ENCODE data around the gene SLC25A42. TPM values are rescaled to one million over a fixed set of nuclear protein-coding genes. Genes with fewer than 3 reads are reported as not detected.

Gene SLC25A42
- total RNA-seq, 4 donors from 2014 or later: 4.6 to 13.9 (median 7.4) TPM

DNA sequence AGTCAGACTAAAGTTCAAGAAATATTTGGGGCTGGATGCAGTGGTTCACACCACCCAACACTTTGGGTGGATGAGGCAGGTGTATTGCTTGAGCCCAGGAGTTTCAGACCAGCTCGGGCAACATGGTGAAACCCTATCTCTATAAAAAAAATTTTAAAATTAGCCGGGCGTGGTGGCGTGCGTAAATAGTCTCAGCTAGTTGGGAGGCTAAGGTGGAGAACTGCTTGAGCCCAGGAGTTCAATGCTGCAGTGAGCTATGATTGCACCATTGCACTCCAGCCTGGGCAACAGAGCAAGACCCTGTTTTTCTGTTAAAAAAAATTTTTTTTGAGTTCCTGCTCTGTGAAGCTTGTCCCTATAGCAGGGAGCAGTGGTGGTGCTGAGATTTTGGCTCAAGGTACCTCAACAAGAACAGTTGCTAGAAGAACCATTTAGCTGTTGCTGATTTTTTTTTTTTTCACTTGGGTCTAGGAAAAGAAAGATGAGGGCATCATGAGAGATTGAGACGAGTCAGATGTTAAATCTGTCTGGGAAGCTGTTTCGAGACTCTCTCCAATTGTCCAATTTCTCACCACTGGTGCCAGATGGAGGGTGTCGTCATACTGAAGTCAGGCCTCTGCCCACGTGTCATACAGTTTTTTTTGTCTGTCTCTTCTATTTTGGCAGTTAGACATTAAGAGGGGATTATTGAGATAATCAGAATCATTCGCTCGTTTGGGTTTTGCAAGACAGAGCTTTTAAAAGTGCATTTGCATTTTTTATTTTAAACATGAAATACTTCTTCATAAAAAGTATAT, 3.7 kb downstream of the SLC25A42 start:
- no peak for TF ChIP-seq POLR2A (IDR thresholded peaks at IDR 0.05)
- TF ChIP-seq, protein P1, sequence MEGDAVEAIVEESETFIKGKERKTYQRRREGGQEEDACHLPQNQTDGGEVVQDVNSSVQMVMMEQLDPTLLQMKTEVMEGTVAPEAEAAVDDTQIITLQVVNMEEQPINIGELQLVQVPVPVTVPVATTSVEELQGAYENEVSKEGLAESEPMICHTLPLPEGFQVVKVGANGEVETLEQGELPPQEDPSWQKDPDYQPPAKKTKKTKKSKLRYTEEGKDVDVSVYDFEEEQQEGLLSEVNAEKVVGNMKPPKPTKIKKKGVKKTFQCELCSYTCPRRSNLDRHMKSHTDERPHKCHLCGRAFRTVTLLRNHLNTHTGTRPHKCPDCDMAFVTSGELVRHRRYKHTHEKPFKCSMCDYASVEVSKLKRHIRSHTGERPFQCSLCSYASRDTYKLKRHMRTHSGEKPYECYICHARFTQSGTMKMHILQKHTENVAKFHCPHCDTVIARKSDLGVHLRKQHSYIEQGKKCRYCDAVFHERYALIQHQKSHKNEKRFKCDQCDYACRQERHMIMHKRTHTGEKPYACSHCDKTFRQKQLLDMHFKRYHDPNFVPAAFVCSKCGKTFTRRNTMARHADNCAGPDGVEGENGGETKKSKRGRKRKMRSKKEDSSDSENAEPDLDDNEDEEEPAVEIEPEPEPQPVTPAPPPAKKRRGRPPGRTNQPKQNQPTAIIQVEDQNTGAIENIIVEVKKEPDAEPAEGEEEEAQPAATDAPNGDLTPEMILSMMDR (IDR thresholded peaks at IDR 0.05): no peak
- intact Hi-C loops (cut with DNase I; ENCODE audit: low total_unique reads): no loop called here
- no peak overlapping the region for H3K4me3 ChIP-seq (ENCODE audit: low read depth, poor library complexity, severe bottlenecking)
- 67 to 76% methylated on average over 11 of the region's 11 CpGs for WGBS, 2 donors
- DNase-seq (ENCODE audit: low spot score in 2 of 2): peak in 1 of 2 donors; percentile 36

DNA sequence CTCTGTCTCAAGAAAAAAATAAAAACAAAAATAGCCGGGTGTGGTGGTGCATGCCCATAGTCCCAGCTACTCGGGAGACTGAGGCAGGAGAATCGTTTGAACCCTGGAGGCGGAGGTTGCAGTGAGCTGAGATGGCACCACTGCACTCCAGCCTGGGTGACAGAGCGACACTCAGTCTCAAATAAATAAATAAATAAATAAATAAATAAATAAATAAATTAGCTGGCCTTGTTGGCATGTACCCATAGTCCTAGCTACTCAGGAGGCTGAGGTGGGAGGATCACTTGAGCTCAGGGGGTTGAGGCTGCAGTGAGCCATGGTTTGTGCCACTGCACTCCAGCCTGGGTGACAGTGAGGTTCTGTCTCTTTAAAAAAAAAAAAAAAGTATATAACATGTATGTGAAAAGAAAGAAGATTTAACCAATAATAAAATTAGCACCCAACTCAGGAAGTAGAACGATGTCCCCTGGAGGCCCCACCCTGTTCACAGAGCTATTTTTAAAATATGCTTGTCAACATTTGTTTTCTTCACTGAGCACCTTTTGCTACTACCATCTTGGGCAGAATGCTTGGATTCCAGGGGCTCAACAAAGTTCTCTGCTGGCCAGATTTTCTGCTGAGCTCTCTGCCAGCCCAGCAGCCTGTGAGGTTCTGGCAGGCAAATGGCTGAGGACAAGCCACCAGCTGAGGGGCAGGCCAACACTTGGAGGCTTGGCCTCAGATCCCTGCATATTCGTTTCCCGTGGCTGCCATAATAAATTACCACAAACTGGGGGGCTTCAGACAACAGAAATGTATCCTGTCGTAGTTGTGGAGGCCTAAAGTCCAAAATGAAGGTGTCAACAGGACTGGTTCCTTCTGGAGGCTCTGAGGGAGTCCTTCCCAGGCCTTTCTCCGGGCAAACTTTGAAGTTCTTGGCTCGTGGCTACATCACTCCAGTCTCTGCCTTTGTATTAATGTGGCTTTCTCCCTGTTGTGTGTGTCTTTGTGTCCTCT, 5.2 kb downstream of the SLC25A42 start:
- TF ChIP-seq POLR2A (IDR thresholded peaks at IDR 0.05): no peak
- TF ChIP-seq, protein P1 (IDR thresholded peaks at IDR 0.05): no peak
- WGBS, 2 donors: 59 to 69% methylated on average over 11 of the region's 11 CpGs
- no peak overlapping the region for H3K4me3 ChIP-seq (ENCODE audit: low read depth, poor library complexity, severe bottlenecking)
- intact Hi-C loops (cut with DNase I; ENCODE audit: low total_unique reads): no loop called here
- no peak for DNase-seq (ENCODE audit: low spot score in 2 of 2)

DNA sequence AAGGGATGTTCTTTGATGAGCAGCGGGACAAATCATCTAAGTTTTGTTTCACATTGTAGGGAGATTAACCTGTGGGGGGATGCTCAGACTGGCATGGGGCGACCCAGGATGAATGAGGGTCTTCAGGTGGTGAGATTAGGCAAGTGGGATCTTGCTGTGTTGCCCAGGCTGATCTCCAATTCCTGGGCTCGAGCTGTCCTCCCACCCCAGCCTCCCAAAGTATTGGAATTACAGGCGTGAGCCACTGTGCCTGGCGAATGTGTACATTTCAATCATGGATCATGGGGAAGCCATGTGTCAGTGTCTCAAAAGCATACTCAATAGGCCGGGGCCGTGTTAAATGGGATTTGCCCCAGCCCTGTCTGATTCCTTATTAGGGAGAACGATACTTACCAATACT, 8.1 kb downstream of the SLC25A42 start:
- intact Hi-C loops (cut with DNase I; ENCODE audit: low total_unique reads): no loop called here
- TF ChIP-seq POLR2A (IDR thresholded peaks at IDR 0.05): no peak
- TF ChIP-seq, protein P1 (IDR thresholded peaks at IDR 0.05): no peak
- no peak for DNase-seq (ENCODE audit: low spot score in 2 of 2)
- 95 to 96% methylated on average over 8 of the region's 8 CpGs for WGBS, 2 donors
- no peak overlapping the region for H3K4me3 ChIP-seq (ENCODE audit: low read depth, poor library complexity, severe bottlenecking)

DNA sequence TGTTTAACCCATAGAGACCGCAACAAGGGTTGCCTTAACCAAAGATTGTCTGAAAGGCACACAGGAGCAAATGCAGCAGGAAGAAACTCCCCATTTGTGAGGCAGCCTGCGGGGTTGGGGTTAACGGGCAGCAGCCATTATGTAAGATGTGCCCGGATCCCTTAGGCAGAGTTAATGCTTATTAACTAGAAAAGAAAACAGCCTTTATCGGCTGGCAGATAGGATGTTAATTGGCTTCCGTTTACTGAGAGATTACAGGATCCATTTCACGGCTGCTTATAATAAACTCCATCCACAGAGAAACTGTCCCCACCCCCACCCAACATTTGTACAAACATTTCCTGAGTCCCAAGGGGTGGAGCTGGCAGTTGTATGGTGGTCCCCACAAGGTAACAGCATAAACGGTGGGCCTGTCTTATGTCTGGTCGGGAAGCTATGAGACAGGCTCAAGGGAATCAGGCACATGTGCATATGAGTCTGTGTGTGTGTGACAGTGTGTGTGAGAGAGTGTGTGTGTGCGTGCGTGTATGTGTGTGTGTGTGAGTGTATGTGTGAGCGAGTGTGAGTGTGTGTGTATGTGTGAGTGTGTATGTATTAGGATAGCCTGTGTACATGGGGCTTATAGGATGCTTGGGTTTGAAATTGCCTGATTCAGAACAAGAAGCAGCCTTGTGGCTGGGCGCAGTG, 10.5 kb downstream of the SLC25A42 start:
- intact Hi-C loops (cut with DNase I; ENCODE audit: low total_unique reads): no loop called here
- H3K4me3 ChIP-seq (ENCODE audit: low read depth, poor library complexity, severe bottlenecking): no peak overlapping the region
- 74 to 81% methylated on average over 13 of the region's 13 CpGs for WGBS, 2 donors
- TF ChIP-seq POLR2A (IDR thresholded peaks at IDR 0.05): no peak
- TF ChIP-seq, protein P1 (IDR thresholded peaks at IDR 0.05): no peak
- DNase-seq (ENCODE audit: low spot score in 2 of 2): no peak

DNA sequence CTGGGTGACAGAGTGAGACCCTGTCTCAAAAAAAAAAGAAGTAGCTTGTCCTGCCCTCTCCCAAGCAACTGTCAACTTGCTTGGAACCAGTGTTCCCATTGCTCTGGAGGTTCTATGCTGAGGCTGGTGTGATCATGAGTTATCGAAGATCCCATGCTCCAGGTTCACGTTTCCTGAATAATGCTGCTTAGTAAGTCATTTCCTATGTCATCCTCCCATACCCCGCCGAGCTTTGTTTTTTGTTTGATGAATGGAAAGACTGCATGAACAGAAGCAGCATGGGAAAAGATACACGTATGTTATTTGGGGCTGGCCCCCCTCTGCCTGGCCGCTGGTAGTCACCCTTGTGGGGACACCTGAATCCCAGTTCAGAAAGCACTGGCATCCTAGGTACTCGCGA, 11.3 kb downstream of the SLC25A42 start:
- no peak for DNase-seq (ENCODE audit: low spot score in 2 of 2)
- no peak overlapping the region for H3K4me3 ChIP-seq (ENCODE audit: low read depth, poor library complexity, severe bottlenecking)
- TF ChIP-seq, protein P1 (IDR thresholded peaks at IDR 0.05): no peak
- no peak for TF ChIP-seq POLR2A (IDR thresholded peaks at IDR 0.05)
- intact Hi-C loops (cut with DNase I; ENCODE audit: low total_unique reads): no loop called here
- WGBS, 2 donors: 91 to 94% methylated on average over 8 of the region's 8 CpGs
